Endometrial microvascular endothelial cells (primary cell): ENCODE data around the gene PUDP. TPM values are rescaled to one million over a fixed set of nuclear protein-coding genes. Genes with fewer than 3 reads are reported as not detected.
"Not testable (repeated sequence)": the region's sequence is repeated elsewhere in the genome, so short reads cannot be mapped to it uniquely, and the experiment has no call there.

Experiments used
- in situ Hi-C: cut with HindIII; loops from 2 replicates; pipeline ENCODE4 v1.10.0; 2017; ENCODE audit warnings: low sequenced_read_pairs, low pct_unique_long_range_greater_than_20kb; ENCODE audit errors: inconsistent ontology term
- total RNA-seq: library from RNA; depleted of rRNA; stranded (reverse); fragments of >200 nt; gene quantifications from one replicate; pipeline ENCODE4 v1.2.3, GENCODE V29; 2015; ENCODE audit errors: inconsistent ontology term

PUDP gene
- total RNA-seq, 1 donor from 2014 or later = 36.4 TPM

DNA sequence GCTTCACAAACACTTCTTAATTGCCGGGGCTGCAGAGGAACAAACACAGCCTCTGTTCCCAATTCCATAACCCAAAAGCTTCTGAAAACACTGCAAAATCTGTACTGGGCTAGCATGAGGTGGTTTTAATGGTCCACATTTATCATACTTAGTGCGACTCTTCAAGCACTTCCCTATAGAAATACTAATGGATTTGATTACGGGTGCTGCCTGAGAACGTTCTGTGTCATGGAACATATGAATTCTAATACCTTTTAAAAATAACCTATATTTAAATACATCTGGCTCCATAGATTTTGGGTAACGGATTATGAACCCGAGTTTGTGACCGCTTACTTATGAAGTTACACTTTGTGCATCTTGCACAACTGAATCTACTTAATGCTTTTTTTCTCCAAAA, 35.9 kb downstream of the PUDP start:
- in situ Hi-C loops = no loop called here

- in situ Hi-C loops = no loop called here
Measured at GRCh38 chrX:7111518-7111917, 36.4 kb downstream of the PUDP start.

GRCh38 chrX:7110821-7111276, 37.1 kb downstream of the PUDP start:
- in situ Hi-C loops = no loop called here

DNA sequence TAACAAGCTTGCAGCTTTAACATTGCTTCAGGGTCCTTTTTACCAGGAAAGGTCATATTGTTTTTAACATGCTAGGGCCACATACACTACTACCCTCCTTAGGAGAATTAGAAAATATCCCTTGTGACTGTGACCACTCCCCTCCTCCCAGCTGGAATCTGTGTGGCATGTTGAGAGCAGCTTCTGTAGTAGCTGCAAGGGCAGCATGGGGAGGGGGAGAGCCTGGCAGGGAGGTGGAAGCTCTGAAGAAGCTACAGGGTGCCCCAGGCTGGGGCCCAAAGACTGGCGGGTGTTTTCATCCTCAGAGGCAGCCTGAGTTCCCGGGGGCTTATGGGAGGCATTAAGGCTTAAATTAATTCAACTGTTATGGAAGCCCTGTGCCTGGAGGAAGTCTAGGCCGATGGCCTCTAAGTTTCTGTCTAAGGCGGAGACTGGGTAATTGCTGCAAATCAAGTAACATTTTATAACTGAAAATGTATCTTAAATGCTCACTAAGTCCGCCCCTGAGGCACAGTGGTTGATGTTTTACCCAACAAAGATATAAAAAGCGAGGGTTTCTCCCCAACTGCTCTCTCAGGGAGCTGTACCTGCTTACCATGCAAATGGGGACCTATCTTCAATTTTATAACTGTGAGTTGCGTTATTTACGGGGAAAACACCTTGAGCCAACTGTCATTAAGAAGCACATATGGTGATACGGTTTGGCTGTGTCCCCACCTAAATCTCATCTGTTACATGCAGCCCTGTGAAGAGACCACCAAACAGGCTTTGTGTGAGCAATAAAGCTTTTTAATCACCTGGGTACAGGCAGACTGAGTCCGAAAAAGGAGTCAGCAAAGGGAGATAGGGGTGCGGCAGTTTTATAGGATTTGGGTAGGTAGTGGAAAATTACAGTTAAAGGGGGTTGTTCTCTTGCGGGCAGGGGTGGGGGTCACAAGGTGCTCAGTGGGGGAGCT, 37.8 kb downstream of the PUDP start:
- in situ Hi-C loops = no loop called here

DNA sequence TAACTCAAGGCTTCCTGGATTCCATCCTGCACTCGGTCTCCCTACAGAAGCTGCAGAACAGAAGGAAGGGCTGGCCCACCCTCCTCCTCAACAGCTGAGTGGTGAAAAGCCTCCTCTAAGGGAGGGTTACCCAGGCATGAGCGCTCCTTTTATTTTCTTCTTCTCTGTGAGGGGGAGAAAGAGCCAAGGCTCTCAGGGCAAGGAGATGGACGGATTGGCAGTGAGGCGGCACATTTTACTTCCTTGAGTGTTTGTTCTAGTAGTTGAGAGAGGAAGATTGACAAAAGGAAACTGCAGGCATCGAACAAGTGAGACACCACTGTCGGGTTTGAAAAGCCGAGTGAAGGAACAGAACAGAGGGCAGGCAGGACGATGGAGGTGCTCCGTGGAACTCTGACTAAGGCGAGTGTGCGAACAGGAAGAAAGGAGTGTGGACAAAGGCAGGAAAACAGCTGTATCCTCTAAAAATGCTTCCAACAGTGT, 38.9 kb downstream of the PUDP start:
- in situ Hi-C loops = no loop called here

DNA sequence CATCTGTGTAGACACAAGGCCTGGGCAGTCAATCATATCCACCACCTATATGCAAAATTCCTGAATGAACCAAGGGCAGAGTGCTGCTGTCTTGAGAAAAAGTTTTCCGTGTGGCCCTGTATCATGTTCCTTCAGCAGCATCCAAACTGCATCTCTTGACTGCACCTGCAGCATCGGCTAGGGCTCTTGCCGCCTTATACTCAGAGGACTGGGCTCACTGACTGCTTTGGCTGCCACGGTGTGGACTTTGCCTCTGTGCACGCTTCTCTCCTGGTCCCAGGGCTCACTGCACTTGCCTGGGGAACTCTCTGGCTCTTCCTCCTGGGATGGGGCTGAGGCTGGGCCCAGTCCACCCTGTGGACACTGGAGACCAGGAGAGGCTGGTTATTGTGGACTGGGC, 39.9 kb downstream of the PUDP start:
- in situ Hi-C loops = no loop called here

DNA sequence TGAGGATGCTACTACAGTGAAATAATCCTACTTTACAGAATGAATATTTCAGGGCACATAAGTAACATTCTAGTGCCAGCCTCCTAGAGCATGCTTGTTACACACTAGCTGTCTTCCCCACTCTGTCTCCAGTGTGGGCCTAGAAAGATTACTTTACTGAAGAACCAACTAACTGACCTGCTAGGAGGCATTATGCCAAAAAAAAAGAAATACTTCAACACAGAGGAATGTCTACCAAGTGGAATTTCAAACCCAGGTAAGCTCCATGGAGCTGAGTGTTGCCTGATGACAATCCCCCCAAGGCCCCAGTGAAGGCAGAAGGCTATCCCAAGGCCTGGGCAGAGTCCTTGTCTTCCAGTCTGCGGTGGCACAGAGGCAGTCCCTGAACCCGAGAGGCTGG, 41.3 kb downstream of the PUDP start:
- in situ Hi-C loops = no loop called here

GRCh38 chrX:7102119-7102518, 45.8 kb downstream of the PUDP start:
- in situ Hi-C loops = no loop called here

- in situ Hi-C loops = no loop called here
Measured at GRCh38 chrX:7100022-7100421, 47.9 kb downstream of the PUDP start.

- in situ Hi-C loops = not testable (repeated sequence)
Measured at GRCh38 chrX:7095657-7096056, 52.3 kb downstream of the PUDP start.

DNA sequence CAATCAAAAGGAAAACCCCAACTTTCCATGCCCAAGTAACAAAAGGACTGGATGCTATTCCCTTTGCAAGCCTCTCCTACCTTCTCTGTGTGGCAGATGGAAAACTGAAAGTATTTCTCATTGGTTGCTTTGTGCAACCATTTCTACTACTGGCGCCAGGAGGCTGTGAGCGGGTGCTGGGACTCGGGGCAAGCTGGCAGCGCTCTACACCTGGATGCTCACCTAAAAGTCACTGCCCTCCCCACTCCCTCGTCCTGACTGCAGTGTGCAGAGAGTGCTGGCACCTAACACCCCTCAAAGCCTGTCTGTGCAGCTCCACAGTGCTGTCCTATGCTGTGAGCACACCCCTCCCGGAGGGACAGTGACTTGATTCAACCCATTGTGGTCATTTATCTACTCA, 54.6 kb downstream of the PUDP start:
- in situ Hi-C loops = no loop called here

- in situ Hi-C loops = no loop called here
Measured at GRCh38 chrX:7092543-7092942, 55.4 kb downstream of the PUDP start.

GRCh38 chrX:7091923-7092322, 56.0 kb downstream of the PUDP start:
- in situ Hi-C loops = no loop called here

DNA sequence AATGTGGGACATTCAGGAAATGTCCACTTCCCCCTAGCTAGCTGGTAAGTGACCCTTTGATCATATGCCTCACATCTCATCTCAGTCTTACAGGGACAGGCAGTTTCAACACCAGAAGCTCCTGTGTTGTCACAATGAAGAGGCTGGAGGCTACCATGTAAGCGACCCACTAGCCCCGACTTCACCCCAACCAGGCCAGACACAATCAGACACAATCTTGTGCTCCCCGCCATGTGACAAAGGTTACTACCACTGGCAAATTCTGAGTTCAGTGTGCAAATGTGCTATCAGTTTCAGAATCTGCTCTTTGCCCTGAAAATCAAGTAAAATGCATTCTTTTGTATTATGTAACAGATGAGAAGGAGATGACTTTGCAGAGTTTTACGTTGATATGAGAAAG, 57.3 kb downstream of the PUDP start:
- in situ Hi-C loops = no loop called here

- in situ Hi-C loops = no loop called here
Measured at GRCh38 chrX:7088968-7089615, 58.9 kb downstream of the PUDP start.

GRCh38 chrX:7086384-7086783, 61.6 kb downstream of the PUDP start:
- in situ Hi-C loops = no loop called here

DNA sequence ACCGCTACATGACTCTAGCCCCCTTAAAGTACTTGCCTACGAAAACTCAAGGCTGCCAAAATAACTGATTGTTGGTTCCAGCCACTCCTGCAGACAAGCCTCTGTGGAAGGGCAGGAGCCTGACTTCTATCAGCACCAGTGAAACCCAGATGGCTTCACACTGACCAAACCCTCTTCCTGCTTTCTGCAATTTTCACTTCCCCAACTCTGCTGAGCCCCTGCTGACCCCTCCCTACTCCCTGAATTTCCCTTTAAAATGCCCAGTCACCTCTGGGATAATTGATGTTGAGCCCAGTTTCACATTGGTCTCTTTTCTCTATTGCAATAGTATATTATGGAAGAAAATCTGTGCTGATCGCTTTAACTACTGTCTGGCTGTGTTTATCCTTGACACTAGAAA, 62.1 kb downstream of the PUDP start:
- in situ Hi-C loops = no loop called here

GRCh38 chrX:7084841-7085240, 63.1 kb downstream of the PUDP start:
- in situ Hi-C loops = no loop called here

GRCh38 chrX:7083468-7084396, 64.2 kb downstream of the PUDP start:
- in situ Hi-C loops = no loop called here
